ENCODE data around the gene MUC2.

DNA sequence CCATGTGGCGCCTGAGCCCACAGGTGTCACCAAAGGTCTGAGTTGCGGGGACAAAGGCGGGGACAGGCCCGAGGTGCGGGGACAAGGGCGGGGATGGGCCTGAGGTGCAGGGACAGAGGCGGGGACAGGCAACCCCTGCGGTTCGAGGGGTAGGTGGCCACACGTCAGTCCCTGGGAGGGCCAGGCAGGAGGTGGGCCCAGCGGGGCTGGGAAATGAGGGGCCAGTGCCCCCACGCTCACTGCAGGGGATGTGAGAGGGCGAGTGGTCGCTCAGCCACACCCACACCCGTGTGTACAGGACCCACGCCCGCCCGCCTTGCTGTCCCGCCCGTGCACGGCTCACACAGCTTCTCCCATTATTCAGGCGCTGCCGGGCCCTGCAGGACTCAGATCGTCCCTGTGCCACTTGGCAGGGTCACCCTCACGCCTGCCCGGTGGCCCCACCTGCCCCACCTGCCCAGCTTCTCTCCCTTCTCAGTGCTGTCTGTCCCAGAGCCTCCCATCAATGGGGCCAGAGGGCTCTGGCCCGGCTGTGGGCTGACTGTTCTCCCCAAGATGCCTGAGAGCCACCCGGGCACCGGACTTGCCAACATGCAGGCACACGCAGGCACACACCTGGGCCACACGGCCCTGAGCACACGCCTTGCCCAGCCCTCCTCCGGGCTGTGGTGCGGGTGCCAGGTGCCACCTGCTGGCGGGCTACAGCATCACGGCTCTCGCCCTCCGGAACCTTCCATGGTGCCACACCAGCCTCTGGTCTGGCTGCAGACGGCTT, 23.9 kb upstream of the MUC2 start:
- TF ChIP-seq, protein P1, sequence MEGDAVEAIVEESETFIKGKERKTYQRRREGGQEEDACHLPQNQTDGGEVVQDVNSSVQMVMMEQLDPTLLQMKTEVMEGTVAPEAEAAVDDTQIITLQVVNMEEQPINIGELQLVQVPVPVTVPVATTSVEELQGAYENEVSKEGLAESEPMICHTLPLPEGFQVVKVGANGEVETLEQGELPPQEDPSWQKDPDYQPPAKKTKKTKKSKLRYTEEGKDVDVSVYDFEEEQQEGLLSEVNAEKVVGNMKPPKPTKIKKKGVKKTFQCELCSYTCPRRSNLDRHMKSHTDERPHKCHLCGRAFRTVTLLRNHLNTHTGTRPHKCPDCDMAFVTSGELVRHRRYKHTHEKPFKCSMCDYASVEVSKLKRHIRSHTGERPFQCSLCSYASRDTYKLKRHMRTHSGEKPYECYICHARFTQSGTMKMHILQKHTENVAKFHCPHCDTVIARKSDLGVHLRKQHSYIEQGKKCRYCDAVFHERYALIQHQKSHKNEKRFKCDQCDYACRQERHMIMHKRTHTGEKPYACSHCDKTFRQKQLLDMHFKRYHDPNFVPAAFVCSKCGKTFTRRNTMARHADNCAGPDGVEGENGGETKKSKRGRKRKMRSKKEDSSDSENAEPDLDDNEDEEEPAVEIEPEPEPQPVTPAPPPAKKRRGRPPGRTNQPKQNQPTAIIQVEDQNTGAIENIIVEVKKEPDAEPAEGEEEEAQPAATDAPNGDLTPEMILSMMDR (IDR thresholded peaks at IDR 0.05): peak in 3 of 4 experiments; percentile 73 to 87 (median 86)
- TF ChIP-seq POLR2A (IDR thresholded peaks at IDR 0.05): no peak
